HG03457 (cell line): Measurements from ENCODE around the gene HCN3.
"Not testable (repeated sequence)": the region's sequence is repeated elsewhere in the genome, so short reads cannot be mapped to it uniquely, and the experiment has no call there.

Experiments
- ATAC-seq: cut with Tn5 transposase; IDR thresholded peaks from one replicate; pipeline ENCODE4 v1.9.1; 2021; ENCODE audit warnings: moderate number of reproducible peaks; ENCODE audit not compliant: unreplicated experiment

HCN3 gene

DNA sequence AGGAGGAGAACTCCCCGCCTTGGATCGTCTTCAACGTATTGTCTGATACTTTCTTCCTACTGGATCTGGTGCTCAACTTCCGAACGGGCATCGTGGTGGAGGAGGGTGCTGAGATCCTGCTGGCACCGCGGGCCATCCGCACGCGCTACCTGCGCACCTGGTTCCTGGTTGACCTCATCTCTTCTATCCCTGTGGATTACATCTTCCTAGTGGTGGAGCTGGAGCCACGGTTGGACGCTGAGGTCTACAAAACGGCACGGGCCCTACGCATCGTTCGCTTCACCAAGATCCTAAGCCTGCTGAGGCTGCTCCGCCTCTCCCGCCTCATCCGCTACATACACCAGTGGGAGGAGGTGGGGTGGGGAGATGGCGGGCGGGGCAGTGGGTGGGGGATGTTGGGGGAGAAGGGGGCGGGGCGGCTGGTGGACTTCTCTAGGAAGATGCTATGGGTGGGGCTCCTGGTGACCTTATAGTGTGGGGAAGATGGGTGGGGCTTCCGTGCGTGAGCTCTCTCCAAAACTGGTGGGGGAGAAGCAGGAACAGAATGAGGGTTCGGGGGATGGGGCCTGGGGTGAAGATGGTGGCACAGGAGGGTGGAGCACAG lies 5.3 kb downstream of the HCN3 start:
- no peak for ATAC-seq

DNA sequence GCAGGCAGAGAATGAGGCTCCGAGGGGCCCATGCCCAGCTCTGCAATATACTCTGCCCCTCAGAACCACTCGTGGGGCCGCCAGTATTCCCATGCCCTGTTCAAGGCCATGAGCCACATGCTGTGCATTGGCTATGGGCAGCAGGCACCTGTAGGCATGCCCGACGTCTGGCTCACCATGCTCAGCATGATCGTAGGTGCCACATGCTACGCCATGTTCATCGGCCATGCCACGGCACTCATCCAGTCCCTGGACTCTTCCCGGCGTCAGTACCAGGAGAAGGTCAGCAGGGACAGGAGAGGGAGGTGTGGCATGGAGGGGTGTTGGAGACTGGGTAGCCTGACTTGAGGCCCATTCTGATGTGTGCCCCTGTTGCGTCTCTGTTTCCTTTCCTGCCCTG lies 7.2 kb downstream of the HCN3 start:
- no peak for ATAC-seq

GRCh38 chr1:155285063-155285462 lies 7.8 kb downstream of the HCN3 start:
- no peak for ATAC-seq

- no peak for ATAC-seq
These were observed 8.4 kb downstream of the HCN3 start for GRCh38 chr1:155285631-155286044.

- no peak for ATAC-seq
These were observed 9.3 kb downstream of the HCN3 start for GRCh38 chr1:155286544-155286943.

DNA sequence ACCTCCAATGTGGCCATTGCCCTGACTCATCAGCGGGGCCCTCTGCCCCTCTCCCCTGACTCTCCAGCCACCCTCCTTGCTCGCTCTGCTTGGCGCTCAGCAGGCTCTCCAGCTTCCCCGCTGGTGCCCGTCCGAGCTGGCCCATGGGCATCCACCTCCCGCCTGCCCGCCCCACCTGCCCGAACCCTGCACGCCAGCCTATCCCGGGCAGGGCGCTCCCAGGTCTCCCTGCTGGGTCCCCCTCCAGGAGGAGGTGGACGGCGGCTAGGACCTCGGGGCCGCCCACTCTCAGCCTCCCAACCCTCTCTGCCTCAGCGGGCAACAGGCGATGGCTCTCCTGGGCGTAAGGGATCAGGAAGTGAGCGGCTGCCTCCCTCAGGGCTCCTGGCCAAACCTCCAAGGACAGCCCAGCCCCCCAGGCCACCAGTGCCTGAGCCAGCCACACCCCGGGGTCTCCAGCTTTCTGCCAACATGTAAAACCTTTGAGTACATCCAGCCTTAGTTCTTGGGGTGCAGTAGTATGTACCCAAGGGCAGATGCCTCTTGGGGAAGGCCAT lies 10.8 kb downstream of the HCN3 start:
- no peak for ATAC-seq

- ATAC-seq: not testable (repeated sequence)
These were observed 13.7 kb downstream of the HCN3 start for GRCh38 chr1:155291006-155291405.

DNA sequence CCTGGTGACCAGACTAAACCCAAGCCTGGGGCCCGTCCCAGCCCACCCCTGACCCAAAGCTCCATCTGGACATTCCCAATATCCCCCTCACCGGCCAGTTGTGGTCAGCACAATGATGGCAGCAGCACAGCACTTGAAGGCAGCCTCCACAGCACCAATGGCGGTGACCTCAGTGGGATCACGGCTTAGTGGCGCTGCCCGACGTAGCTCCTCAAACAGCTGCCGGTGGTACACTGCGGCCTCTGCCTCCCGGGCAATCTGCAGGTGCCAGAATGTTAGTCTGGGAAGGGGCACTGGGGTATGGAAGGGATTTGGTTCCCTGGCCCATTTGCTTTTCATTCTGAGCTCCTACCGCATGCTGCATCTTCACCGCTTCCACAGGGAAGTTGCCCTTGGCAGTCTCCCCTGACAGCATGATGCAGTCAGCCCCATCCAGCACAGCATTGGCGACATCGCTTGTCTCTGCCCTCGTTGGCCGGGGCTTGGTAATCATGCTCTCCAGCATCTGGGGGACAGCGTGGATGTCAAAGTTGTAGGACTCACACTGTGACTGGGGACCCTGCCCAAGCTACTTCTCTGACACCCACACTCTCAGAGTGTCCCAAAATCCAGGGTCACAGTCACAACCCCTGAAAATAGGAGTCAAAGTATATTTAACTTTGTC lies 16.0 kb downstream of the HCN3 start:
- ATAC-seq: no peak

- no peak for ATAC-seq
These were observed 17.4 kb downstream of the HCN3 start for GRCh38 chr1:155294520-155295182.

GRCh38 chr1:155295183-155295941 lies 18.1 kb downstream of the HCN3 start:
- ATAC-seq: no peak

GRCh38 chr1:155295942-155296267 lies 18.6 kb downstream of the HCN3 start:
- no peak for ATAC-seq

DNA sequence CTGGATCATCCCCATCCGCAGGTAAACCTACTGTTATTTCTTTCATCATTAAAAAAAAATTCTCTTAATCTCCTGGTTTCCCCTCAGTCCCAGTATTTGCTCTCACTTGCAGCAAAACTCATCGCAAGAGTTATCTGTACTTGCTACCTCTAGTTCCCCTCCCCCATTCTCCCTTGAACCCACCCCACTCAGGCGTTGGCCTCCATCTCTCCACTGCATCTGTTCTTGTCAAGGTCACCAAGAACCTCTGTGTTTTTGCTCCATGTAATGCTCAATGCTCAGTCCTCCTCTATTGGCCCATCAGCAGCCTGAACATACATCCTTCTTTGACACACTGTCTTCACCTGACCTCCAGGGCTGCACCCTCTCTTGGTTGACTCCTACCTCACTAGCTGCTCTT lies 19.4 kb downstream of the HCN3 start:
- no peak for ATAC-seq

- ATAC-seq: no peak
These were observed 20.1 kb downstream of the HCN3 start for GRCh38 chr1:155297384-155297783.

- no peak for ATAC-seq
These were observed 22.8 kb downstream of the HCN3 start for GRCh38 chr1:155300024-155300423.

DNA sequence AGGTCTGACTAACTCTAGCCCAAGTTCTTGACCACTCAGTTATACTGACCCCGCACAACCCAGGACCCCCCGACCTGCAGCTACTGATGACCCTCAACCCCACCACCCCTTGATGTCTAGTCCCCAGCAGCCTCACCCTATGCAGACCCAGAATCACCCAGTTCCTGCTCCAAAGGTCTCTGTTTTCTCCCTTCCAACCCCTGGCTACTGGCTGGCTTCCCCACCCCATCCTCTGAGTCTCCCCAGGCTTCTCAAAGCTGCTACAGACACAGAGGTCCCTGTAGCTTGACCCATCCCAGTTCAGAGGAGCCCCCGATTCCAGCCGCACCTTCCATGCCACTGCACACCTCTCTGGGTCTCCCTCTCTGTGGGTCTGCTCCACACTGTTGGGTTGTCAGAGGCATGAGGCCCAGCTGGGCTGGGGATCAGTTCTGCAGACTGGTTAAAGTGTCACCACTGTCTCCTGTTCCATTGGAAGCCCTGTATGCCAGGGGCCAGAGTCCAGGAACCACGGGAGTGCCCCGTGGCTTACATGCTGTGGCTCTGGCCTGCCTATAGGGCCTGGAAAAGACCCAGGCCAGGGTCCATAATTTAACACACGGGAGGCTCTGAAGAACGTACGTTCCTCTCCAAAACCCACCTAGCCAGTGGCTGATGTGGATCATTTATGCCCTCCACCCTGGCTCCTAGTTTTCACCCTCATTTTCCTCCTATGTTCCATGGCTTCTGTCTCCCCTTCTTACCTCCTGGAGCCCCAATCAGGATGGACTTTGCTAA lies 23.5 kb downstream of the HCN3 start:
- no peak for ATAC-seq

DNA sequence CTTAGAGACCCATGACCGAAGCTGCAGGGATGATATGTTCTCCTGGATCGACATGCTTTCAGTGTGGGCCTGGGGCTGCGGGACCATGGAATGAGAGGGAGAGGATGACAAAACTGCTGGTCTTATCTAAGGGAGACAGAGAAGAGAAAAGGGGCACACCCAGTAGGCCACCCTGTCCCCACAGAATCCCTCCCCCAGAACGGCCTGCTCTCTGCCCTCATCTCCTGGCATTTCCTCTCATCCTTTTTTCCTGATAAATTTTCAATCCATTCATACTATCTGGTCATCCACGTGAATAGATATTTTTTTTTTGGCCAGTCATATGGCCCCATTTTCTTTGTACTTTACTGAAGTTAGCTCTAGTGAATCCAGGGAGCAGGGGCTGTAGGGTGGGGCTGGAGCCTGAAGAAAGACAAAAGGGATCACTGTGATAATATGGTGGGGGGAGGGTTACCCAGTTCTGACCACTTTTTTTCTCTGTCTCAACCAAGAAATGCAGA lies 24.1 kb downstream of the HCN3 start, which contains the start of gene PKLR:
PKLR (minus strand) TSS at position 97 of the 500 bp plus-strand sequence; CDS start at position 54, 43 bp downstream.
- no peak for ATAC-seq

DNA sequence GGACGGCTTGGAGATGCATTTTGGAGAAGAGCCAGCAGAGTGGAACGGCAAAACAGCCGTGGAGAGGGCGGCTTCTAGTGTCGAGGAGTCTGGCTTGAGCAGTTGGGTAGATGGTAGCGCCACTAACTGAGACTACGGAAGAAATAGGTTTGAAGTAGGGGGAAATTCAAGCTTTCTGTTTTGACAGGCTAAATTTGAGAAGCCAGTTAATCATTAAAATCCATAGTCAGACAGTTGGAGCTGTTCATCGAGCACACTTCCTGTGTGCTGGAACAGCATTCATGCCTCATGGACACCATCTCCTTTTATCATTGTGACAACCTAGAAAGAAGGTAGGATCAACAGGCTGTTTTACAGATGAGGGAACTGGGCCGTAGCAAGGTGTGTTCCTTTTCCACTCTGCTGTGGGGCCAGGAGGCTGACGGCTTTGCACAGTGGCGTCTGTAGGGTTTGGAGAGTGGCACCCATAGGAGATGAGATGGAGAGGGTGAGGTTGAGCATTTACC lies 27.3 kb downstream of the HCN3 start:
- no peak for ATAC-seq

GRCh38 chr1:155305881-155306391 lies 28.7 kb downstream of the HCN3 start:
- ATAC-seq: no peak

DNA sequence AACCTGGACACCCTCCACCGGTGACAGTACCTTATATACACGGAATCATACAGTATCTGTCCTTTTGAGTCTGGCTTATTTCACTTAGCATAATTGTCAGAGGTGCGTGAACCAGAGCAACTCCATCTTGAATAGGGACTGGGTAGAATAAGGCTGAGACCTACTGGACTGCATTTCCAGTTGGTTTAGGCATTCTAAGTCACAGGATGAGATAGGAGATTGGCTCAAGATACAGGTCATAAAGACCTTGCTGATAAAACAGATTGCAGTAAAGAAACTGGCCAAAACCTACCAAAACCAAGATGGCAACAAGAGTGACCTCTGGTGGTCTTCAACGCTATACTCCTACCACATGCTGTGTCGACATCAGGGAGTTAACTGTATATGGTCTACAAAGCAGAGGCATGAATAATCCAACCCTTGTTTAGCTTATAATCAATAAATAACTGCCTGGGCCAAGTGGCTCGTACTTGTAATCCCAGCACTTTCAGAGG lies 30.0 kb downstream of the HCN3 start:
- no peak for ATAC-seq
